NCI-H2081 (cell line): Measurements from ENCODE around the gene FAU.
A peak's percentile ranks its signal among the peaks of the same experiment; 100 is the strongest.

ENCODE experiments used
- DNase-seq, 2 experiments: peaks; one replicate each; lab custom pipeline; 2025; lab: John Stamatoyannopoulos, UW

The FAU gene

GRCh38 chr11:65135633-65136145 lies 13.8 kb upstream of the FAU start:
- no peak for DNase-seq

- peak; percentile 95 to 98 for DNase-seq
Measured at GRCh38 chr11:65134952-65135632, 13.2 kb upstream of the FAU start.

- DNase-seq, result peak; percentile 86 to 91
Measured at GRCh38 chr11:65134240-65134951, 12.5 kb upstream of the FAU start, which contains the start of gene SYVN1. TSS of gene SYVN1 (minus strand) at chr11:65134519. CDS start at chr11:65133601, 918 bp downstream.

GRCh38 chr11:65133724-65134123 lies 11.8 kb upstream of the FAU start:
- DNase-seq, result no peak

GRCh38 chr11:65132988-65133700 lies 11.2 kb upstream of the FAU start:
- peak; percentile 35 to 52 for DNase-seq

GRCh38 chr11:65132238-65132987 lies 10.5 kb upstream of the FAU start:
- no peak for DNase-seq

- no peak for DNase-seq
Measured at GRCh38 chr11:65131895-65132237, 9.9 kb upstream of the FAU start.

GRCh38 chr11:65131417-65131776 lies 9.5 kb upstream of the FAU start:
- DNase-seq, result no peak

GRCh38 chr11:65130631-65131416 lies 8.9 kb upstream of the FAU start:
- DNase-seq, result no peak

GRCh38 chr11:65129649-65130441 lies 7.9 kb upstream of the FAU start:
- DNase-seq, result no peak

- no peak for DNase-seq
Measured at GRCh38 chr11:65128182-65129145, 6.5 kb upstream of the FAU start.

GRCh38 chr11:65127473-65128181 lies 5.7 kb upstream of the FAU start:
- no peak for DNase-seq

GRCh38 chr11:65126624-65127274 lies 4.8 kb upstream of the FAU start:
- DNase-seq, result no peak

GRCh38 chr11:65125197-65126056 lies 3.5 kb upstream of the FAU start:
- no peak for DNase-seq

GRCh38 chr11:65124480-65125196 lies 2.7 kb upstream of the FAU start:
- no peak for DNase-seq

- no peak for DNase-seq
Measured at GRCh38 chr11:65121447-65121864, 478 bp downstream of the FAU start.
